Gastrocnemius medialis (tissue), 4 donors: Measurements from ENCODE around the gene SMIM44. TPM values are rescaled to one million over a fixed set of nuclear protein-coding genes. Genes with fewer than 3 reads are reported as not detected.
A peak's percentile ranks its signal among the peaks of the same experiment; 100 is the strongest.

ENCODE experiments used
- ATAC-seq, 2 donors: fragments of 150-250 bp; one replicate each; pipeline ENCODE4 v1.9.1; 2016
- DNase-seq, 2 donors: peaks; one replicate each; pipeline ENCODE4 v3.0.0-alpha.2; 2019
- H3K27ac ChIP-seq, 4 donors: fragments of 200-600 bp; sonication (generic); 1 replicate in 1 of 4; 2 replicates in 3 of 4; pipeline ENCODE4 v1.5.1; 2016 to 2018; ENCODE audit warnings: mild to moderate bottlenecking in 2 of 4, moderate library complexity in 1 of 4
- H3K27me3 ChIP-seq, 3 donors: fragments of 200-600 bp; sonication (generic) in 2 of 3; 1 replicate in 1 of 3; 2 replicates in 2 of 3; pipeline versions ENCODE4 v1.5.1 to v1.6.0; 2016 to 2019; ENCODE audit warnings: mild to moderate bottlenecking in 1 of 3, moderate library complexity in 1 of 3
- H3K36me3 ChIP-seq, 2 donors: fragments of 200-600 bp; sonication (generic) in 1 of 2; one replicate each; pipeline ENCODE4 v1.5.1; 2017 to 2018
- H3K4me1 ChIP-seq, 2 donors: fragments of 200-600 bp; sonication (generic) in 1 of 2; one replicate each; pipeline ENCODE4 v1.5.1; 2016 to 2017; ENCODE audit warnings: mild to moderate bottlenecking in 2 of 2
- H3K4me3 ChIP-seq, 4 donors: fragments of 200-600 bp; sonication (generic) in 3 of 4; 1 replicate in 1 of 4; 2 replicates in 3 of 4; pipeline ENCODE4 v1.5.1; 2016 to 2019; ENCODE audit warnings: mild to moderate bottlenecking in 2 of 4
- H3K9me3 ChIP-seq, 3 donors: fragments of 200-600 bp; sonication (generic) in 2 of 3; 1 replicate in 1 of 3; 2 replicates in 2 of 3; pipeline ENCODE4 v1.5.1; 2016 to 2019
- CTCF ChIP-seq, 5 experiments: fragments of 450-650 bp in 3 of 5; fragments of 200-600 bp in 2 of 5; sonication (generic) in 2 of 5; IDR thresholded peaks in 4 of 5; conservative IDR thresholded peaks in 1 of 5; 1 replicate in 4 of 5; 2 replicates in 1 of 5; pipeline ENCODE4 v1.5.1; 2016 to 2019; ENCODE audit warnings: antibody characterized with exemption in 5 of 5, mild to moderate bottlenecking in 3 of 5, moderate library complexity in 3 of 5
- POLR2A ChIP-seq, 2 donors: fragments of 450-650 bp; IDR thresholded peaks; one replicate each; pipeline ENCODE4 v1.6.1; 2017; ENCODE audit warnings: antibody characterized with exemption in 2 of 2, mild to moderate bottlenecking in 2 of 2, moderate library complexity in 2 of 2
- in situ Hi-C, 4 donors: fragments of 200-750 bp; cut with MboI; loops; one replicate each; pipeline versions ENCODE4 v1.15.0 to v1.8.0; 2017; ENCODE audit warnings: low sequenced_read_pairs in 4 of 4
- intact Hi-C: fragments of 100-400 bp; cut with DNase I; formaldehyde crosslinking; loops from one replicate; pipeline ENCODE4 v1.15.1; 2023; ENCODE audit warnings: low total_unique reads
- total RNA-seq, 4 donors: library from RNA; depleted of rRNA; stranded (reverse); fragments of >200 nt; gene quantifications; one replicate each; pipeline versions ENCODE4 v1.1.0 to v1.2.3, GENCODE V29; 2016

SMIM44 gene
- total RNA-seq, 4 donors from 2014 or later, result not detected

- intact Hi-C loops, result no loop called here
- in situ Hi-C loops, result no loop called here
- ATAC-seq (no peak), DNase-seq (no peak)
- Histone ChIP-seq H3K27me3 (no peaks in the 10 kb centered on the region), H3K9me3 (no peaks in the 10 kb centered on the region), H3K27ac (peak overlapping the region in 2 of 4 donors; percentile 47 to 52), H3K36me3 (no peaks in the 10 kb centered on the region), H3K4me1 (peaks cover 10 to 23% of the 10 kb centered on the region in 2 donors), H3K4me3 (no peak overlapping the region)
- TF ChIP-seq CTCF (IDR thresholded peaks at IDR 0.05 in 4 of 5, conservative IDR thresholded peaks at IDR 0.05 in 1 of 5), result no peak
- TF ChIP-seq POLR2A (IDR thresholded peaks at IDR 0.05), result no peak
These were observed 32.7 kb upstream of the SMIM44 start for GRCh38 chr19:3515891-3516422.

- in situ Hi-C loops (no loop called here), intact Hi-C loops (no loop called here)
- no peak overlapping the region for H3K27ac ChIP-seq
- no peaks in the 10 kb centered on the region for H3K9me3 ChIP-seq
- DNase-seq, result no peak
- ATAC-seq, result no peak
- no peaks in the 10 kb centered on the region for H3K36me3 ChIP-seq
- H3K27me3 ChIP-seq, result no peaks in the 10 kb centered on the region
- H3K4me3 ChIP-seq, result no peak overlapping the region
- TF ChIP-seq POLR2A (IDR thresholded peaks at IDR 0.05) (no peak), CTCF (IDR thresholded peaks at IDR 0.05 in 4 of 5, conservative IDR thresholded peaks at IDR 0.05 in 1 of 5) (no peak)
- peaks cover 10 to 23% of the 10 kb centered on the region in 2 donors for H3K4me1 ChIP-seq
These were observed 31.7 kb upstream of the SMIM44 start for GRCh38 chr19:3514930-3515329.

GRCh38 chr19:3513229-3514140 lies 30.2 kb upstream of the SMIM44 start:
- Histone ChIP-seq H3K9me3 (no peaks in the 10 kb centered on the region), H3K36me3 (no peaks in the 10 kb centered on the region), H3K4me1 (peaks cover 10 to 28% of the 10 kb centered on the region in 2 donors), H3K27me3 (no peaks in the 10 kb centered on the region), H3K27ac (no peak overlapping the region), H3K4me3 (no peak overlapping the region)
- ATAC-seq, result no peak
- in situ Hi-C loops, result no loop called here
- DNase-seq, result peak in 1 of 2 donors; percentile 25
- intact Hi-C loops, result no loop called here
- TF ChIP-seq CTCF (IDR thresholded peaks at IDR 0.05 in 4 of 5, conservative IDR thresholded peaks at IDR 0.05 in 1 of 5) (no peak), POLR2A (IDR thresholded peaks at IDR 0.05) (no peak)

GRCh38 chr19:3512562-3513228 lies 29.5 kb upstream of the SMIM44 start:
- Histone ChIP-seq H3K4me1 (peaks cover 10 to 34% of the 10 kb centered on the region in 2 donors), H3K36me3 (no peaks in the 10 kb centered on the region), H3K27ac (no peak overlapping the region), H3K27me3 (no peaks in the 10 kb centered on the region), H3K9me3 (no peaks in the 10 kb centered on the region), H3K4me3 (no peak overlapping the region)
- TF ChIP-seq POLR2A (IDR thresholded peaks at IDR 0.05), result no peak
- TF ChIP-seq CTCF (IDR thresholded peaks at IDR 0.05 in 4 of 5, conservative IDR thresholded peaks at IDR 0.05 in 1 of 5), result no peak
- in situ Hi-C loops (no loop called here), intact Hi-C loops (no loop called here)
- no peak for DNase-seq
- no peak for ATAC-seq
